HEK293 (cell line): Measurements from ENCODE around the gene DDX27.

Experiments used
- CTCF ChIP-seq: fragments of 450-650 bp; formaldehyde crosslinking; IDR thresholded peaks from 2 replicates; pipeline ENCODE4 v1.5.1; 2016; ENCODE audit warnings: missing biosample characterization, missing genetic modification characterization
- SETDB1 ChIP-seq: IDR thresholded peaks from one replicate; pipeline ENCODE4 v1.6.1; 2017; ENCODE audit warnings: mild to moderate bottlenecking, low read length, moderate library complexity, mixed read lengths; ENCODE audit not compliant: insufficient read length
- ZBTB20 ChIP-seq: fragments of 450-650 bp; formaldehyde crosslinking; IDR thresholded peaks from 2 replicates; pipeline ENCODE4 v1.5.1; 2016; ENCODE audit warnings: missing biosample characterization, missing genetic modification characterization
- ZBTB26 ChIP-seq: fragments of 450-650 bp; formaldehyde crosslinking; optimal IDR thresholded peaks from 2 replicates; pipeline ENCODE3; 2016; ENCODE audit warnings: missing biosample characterization, mild to moderate bottlenecking, missing genetic modification characterization
- ZFP37 ChIP-seq: fragments of 450-650 bp; formaldehyde crosslinking; IDR thresholded peaks from 2 replicates; pipeline ENCODE4 v1.5.1; 2016; ENCODE audit warnings: missing biosample characterization, missing genetic modification characterization
- TF ChIP-seq, protein P1 (sequence below): sonication (generic); formaldehyde crosslinking; IDR thresholded peaks from 2 replicates; pipeline ENCODE4 v1.8.1; 2022; ENCODE audit warnings: mild to moderate bottlenecking, moderate library complexity, missing genetic modification reagents
- TF ChIP-seq, protein P2 (sequence below): fragments of 450-650 bp; formaldehyde crosslinking; IDR thresholded peaks from 2 replicates; pipeline ENCODE4 v1.5.1; 2016; ENCODE audit warnings: missing biosample characterization, missing genetic modification characterization, borderline replicate concordance
- TF ChIP-seq, protein P3 (sequence below): fragments of 450-650 bp; formaldehyde crosslinking; IDR thresholded peaks from 2 replicates; pipeline ENCODE4 v1.5.1; 2017; ENCODE audit warnings: missing biosample characterization, missing genetic modification characterization

DNA sequence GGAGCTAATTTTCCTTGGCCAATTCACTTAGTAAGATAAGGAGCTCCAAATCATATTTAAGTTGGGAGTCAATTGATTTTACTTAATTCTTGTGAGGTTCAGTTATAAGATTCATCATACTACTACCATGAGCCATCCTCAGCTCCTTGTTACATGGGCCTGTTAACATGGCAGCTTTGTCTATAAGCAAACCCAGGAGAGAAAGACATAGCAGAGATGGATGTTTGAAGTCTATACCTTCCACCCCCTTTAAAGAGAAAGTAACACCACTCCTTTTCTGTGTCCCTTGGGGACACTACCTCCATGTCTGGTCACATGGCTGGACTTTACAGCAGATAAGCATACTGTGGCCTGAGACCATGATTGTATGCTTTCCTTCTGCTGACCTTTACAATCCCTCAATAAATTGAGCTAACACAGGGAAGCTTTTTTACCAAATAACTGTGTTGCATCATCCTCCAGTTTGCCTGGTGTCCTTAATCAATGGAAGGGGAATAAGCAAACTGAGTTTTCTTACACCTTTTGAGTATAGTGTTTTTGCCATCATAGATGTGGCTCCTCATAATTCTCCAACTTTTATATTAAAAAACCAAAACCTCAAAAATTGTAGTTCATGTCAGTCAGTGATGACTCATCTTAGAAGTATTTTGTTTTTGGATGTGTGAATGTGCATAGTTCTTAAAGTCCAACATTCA, 68.5 kb downstream of the DDX27 start:
- no peak for TF ChIP-seq ZFP37
- no peak for TF ChIP-seq ZBTB20
- TF ChIP-seq, protein P1, sequence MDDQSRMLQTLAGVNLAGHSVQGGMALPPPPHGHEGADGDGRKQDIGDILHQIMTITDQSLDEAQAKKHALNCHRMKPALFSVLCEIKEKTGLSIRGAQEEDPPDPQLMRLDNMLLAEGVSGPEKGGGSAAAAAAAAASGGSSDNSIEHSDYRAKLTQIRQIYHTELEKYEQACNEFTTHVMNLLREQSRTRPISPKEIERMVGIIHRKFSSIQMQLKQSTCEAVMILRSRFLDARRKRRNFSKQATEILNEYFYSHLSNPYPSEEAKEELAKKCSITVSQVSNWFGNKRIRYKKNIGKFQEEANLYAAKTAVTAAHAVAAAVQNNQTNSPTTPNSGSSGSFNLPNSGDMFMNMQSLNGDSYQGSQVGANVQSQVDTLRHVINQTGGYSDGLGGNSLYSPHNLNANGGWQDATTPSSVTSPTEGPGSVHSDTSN (CRISPR knock-in tag), result no peak
- TF ChIP-seq, protein P2, sequence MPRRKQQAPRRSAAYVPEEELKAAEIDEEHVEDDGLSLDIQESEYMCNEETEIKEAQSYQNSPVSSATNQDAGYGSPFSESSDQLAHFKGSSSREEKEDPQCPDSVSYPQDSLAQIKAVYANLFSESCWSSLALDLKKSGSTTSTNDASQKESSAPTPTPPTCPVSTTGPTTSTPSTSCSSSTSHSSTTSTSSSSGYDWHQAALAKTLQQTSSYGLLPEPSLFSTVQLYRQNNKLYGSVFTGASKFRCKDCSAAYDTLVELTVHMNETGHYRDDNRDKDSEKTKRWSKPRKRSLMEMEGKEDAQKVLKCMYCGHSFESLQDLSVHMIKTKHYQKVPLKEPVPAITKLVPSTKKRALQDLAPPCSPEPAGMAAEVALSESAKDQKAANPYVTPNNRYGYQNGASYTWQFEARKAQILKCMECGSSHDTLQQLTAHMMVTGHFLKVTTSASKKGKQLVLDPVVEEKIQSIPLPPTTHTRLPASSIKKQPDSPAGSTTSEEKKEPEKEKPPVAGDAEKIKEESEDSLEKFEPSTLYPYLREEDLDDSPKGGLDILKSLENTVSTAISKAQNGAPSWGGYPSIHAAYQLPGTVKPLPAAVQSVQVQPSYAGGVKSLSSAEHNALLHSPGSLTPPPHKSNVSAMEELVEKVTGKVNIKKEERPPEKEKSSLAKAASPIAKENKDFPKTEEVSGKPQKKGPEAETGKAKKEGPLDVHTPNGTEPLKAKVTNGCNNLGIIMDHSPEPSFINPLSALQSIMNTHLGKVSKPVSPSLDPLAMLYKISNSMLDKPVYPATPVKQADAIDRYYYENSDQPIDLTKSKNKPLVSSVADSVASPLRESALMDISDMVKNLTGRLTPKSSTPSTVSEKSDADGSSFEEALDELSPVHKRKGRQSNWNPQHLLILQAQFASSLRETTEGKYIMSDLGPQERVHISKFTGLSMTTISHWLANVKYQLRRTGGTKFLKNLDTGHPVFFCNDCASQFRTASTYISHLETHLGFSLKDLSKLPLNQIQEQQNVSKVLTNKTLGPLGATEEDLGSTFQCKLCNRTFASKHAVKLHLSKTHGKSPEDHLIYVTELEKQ (tag by site-specific recombination), result no peak
- TF ChIP-seq ZBTB26 (tag by site-specific recombination), result no peak
- no peak for TF ChIP-seq SETDB1
- TF ChIP-seq, protein P3, sequence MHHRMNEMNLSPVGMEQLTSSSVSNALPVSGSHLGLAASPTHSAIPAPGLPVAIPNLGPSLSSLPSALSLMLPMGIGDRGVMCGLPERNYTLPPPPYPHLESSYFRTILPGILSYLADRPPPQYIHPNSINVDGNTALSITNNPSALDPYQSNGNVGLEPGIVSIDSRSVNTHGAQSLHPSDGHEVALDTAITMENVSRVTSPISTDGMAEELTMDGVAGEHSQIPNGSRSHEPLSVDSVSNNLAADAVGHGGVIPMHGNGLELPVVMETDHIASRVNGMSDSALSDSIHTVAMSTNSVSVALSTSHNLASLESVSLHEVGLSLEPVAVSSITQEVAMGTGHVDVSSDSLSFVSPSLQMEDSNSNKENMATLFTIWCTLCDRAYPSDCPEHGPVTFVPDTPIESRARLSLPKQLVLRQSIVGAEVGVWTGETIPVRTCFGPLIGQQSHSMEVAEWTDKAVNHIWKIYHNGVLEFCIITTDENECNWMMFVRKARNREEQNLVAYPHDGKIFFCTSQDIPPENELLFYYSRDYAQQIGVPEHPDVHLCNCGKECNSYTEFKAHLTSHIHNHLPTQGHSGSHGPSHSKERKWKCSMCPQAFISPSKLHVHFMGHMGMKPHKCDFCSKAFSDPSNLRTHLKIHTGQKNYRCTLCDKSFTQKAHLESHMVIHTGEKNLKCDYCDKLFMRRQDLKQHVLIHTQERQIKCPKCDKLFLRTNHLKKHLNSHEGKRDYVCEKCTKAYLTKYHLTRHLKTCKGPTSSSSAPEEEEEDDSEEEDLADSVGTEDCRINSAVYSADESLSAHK (tag by site-specific recombination), result no peak
- TF ChIP-seq CTCF (tag by site-specific recombination), result no peak
